PC-3 (cell line): ENCODE data around the gene MAP2K5.

Source experiments
- EZH2 ChIP-seq: fragments of 300-600 bp; sonication (generic); IDR thresholded peaks from one replicate; pipeline ENCODE4 v1.6.1; 2017; ENCODE audit warnings: antibody characterized with exemption, mild to moderate bottlenecking, low read length; ENCODE audit not compliant: unreplicated experiment
- TF ChIP-seq, protein P1 (sequence below): fragments of 300-600 bp; sonication (generic); conservative IDR thresholded peaks from 2 replicates; pipeline ENCODE4 v1.5.1; 2017; ENCODE audit warnings: antibody characterized with exemption, low read depth, mild to moderate bottlenecking, low read length

DNA sequence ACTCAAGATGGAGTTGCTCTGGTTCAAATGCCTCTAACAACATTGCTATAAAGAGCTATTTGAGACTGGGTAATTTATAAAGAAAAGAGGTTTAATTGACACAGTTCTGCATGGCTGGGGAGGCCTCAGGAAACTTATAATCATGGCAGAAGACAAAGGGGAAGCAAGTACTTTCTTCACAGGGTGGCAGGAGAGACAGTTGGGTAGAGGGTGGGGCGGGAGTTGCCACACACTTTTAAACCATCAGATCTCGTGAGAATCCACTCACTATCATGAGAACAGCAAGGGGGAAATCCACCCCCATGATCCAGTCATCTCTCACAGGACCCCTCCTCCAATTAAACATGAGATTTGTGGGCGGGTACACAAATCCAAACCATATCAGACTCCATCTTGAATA, 30.7 kb downstream of the MAP2K5 start:
- TF ChIP-seq, protein P1, sequence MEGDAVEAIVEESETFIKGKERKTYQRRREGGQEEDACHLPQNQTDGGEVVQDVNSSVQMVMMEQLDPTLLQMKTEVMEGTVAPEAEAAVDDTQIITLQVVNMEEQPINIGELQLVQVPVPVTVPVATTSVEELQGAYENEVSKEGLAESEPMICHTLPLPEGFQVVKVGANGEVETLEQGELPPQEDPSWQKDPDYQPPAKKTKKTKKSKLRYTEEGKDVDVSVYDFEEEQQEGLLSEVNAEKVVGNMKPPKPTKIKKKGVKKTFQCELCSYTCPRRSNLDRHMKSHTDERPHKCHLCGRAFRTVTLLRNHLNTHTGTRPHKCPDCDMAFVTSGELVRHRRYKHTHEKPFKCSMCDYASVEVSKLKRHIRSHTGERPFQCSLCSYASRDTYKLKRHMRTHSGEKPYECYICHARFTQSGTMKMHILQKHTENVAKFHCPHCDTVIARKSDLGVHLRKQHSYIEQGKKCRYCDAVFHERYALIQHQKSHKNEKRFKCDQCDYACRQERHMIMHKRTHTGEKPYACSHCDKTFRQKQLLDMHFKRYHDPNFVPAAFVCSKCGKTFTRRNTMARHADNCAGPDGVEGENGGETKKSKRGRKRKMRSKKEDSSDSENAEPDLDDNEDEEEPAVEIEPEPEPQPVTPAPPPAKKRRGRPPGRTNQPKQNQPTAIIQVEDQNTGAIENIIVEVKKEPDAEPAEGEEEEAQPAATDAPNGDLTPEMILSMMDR: no peak
- TF ChIP-seq EZH2: no peak
